ENCODE results near the gene SPR.

The SPR gene

DNA sequence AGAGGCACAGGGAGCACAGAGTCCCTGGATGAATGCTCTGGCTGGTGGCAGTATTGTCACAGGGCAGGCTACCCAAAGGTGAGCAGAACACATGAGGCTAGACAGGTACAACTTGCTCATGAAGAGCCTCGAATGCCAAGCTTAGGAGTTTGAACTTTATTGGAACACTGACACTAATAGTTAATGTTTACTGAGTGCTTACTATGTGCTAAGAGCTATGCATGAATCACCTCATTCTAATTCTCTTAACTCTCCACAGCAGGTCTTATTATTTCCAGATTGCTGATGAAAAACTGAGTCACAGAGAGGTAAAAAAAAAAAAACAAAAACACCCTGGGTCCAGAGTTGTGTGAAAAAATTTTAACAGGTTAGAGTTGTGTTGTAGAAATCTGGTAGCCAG is 24.0 kb downstream of the SPR start:
- Histone ChIP-seq H3K27me3 (peaks cover 58% of the 10 kb centered on the region), H3K9me3 (no peaks in the 10 kb centered on the region), H3K4me1 (no peaks in the 10 kb centered on the region), H3K4me3 (ENCODE audit: low read depth, low read length) (no peak overlapping the region), H3K36me3 (no peaks in the 10 kb centered on the region)
- TF ChIP-seq, protein P1, sequence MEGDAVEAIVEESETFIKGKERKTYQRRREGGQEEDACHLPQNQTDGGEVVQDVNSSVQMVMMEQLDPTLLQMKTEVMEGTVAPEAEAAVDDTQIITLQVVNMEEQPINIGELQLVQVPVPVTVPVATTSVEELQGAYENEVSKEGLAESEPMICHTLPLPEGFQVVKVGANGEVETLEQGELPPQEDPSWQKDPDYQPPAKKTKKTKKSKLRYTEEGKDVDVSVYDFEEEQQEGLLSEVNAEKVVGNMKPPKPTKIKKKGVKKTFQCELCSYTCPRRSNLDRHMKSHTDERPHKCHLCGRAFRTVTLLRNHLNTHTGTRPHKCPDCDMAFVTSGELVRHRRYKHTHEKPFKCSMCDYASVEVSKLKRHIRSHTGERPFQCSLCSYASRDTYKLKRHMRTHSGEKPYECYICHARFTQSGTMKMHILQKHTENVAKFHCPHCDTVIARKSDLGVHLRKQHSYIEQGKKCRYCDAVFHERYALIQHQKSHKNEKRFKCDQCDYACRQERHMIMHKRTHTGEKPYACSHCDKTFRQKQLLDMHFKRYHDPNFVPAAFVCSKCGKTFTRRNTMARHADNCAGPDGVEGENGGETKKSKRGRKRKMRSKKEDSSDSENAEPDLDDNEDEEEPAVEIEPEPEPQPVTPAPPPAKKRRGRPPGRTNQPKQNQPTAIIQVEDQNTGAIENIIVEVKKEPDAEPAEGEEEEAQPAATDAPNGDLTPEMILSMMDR (IDR thresholded peaks at IDR 0.05; ENCODE audit: low read depth, low read length) = no peak
- DNase-seq = no peak

DNA sequence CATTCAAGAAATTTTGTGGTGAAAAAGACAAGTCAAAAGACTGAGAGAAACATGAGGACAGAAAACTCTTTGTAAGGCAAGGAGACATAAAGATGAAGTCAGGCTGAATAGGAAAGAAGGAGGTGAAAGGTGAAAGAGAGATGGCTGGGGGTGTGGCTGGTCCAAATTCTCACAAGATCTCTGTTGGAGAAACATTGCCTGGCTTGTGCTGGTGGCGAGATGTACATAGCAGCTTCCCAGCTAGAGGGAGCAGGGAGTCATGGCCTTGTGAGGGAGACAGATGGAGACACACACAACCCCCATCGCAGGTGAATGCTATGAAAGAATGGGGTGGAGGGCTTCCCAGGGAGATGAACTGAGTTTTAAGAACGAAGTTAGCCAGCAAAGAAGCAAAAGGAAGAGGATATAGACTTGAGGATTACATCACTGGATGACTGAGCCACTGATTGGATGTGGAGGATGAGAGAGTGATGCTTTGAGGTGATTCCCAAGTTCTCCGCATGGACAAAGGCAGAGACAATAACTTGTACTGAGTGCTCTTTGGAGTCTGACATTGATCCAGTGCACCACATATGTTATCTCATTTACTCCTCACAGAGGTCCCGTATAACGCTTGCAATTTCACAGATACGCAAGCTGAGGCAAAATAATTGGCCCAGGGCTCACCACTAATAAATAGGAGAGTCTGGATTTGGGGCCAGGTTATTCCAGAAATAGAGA is 26.4 kb downstream of the SPR start:
- Histone ChIP-seq H3K4me3 (ENCODE audit: low read depth, low read length) (no peak overlapping the region), H3K36me3 (no peaks in the 10 kb centered on the region), H3K27me3 (peaks cover 69% of the 10 kb centered on the region), H3K9me3 (no peaks in the 10 kb centered on the region), H3K4me1 (no peaks in the 10 kb centered on the region)
- no peak for DNase-seq
- TF ChIP-seq, protein P1 (IDR thresholded peaks at IDR 0.05; ENCODE audit: low read depth, low read length) = peak; percentile 9

DNA sequence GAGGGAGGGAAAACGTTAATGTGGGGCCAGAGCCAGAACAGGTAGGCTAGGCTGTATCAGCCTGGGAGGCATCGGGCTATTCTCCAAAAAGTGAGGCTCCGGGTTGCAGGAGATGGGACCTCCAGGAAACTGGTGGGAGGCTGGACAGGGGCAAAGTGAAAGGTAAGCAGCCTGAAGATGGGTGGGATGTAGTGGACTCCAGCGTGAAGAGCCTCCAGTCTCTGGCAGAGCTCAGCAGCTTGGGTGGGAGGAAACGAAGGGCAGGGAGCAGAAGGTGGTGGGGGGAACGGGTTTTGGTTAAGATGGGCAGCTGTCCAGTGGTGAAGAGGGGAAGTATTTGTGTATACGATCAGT is 27.0 kb downstream of the SPR start:
- TF ChIP-seq, protein P1 (IDR thresholded peaks at IDR 0.05; ENCODE audit: low read depth, low read length) = no peak
- no peaks in the 10 kb centered on the region for H3K9me3 ChIP-seq
- H3K27me3 ChIP-seq = peaks cover 75% of the 10 kb centered on the region
- H3K36me3 ChIP-seq = no peaks in the 10 kb centered on the region
- H3K4me1 ChIP-seq = no peaks in the 10 kb centered on the region
- no peak overlapping the region for H3K4me3 ChIP-seq (ENCODE audit: low read depth, low read length)
- DNase-seq = no peak

DNA sequence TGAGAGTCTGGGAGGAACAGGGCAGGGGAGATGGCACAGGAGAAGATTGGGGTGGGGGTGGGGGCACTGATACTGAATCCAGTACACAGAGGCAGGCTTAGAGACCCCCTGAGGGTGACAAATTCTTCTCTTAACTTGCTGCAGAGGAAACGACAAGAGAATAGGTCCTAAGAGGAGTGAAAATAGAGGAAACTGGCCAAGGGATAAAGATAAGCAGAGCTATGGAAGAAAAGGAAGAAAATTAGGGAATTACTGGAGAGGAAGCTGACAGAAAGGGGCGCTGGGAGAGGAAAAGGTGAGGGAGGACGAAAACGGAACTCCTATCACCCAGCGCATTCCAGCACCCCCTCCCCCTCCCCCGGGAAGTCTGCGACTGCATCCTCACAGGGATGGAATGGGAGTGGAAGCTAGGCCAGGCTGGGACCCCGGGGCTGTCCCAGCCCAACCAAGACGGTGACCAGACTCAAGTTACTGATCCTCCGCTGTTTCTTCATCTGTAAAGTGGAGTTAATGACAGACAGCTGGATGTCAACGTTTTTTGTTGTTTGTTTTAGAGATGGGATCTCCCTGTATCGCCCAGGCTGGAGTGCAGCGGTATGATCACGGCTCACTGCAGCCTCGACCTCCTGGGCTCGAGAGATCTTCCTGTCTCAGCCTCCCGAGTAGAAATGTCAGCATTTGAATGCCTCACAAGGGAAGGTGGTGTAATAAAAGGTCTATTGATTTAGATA is 27.5 kb downstream of the SPR start:
- DNase-seq = no peak
- Histone ChIP-seq H3K36me3 (no peaks in the 10 kb centered on the region), H3K9me3 (no peaks in the 10 kb centered on the region), H3K4me3 (ENCODE audit: low read depth, low read length) (no peak overlapping the region), H3K27me3 (peaks cover 80% of the 10 kb centered on the region), H3K4me1 (no peaks in the 10 kb centered on the region)
- TF ChIP-seq, protein P1 (IDR thresholded peaks at IDR 0.05; ENCODE audit: low read depth, low read length) = no peak

DNA sequence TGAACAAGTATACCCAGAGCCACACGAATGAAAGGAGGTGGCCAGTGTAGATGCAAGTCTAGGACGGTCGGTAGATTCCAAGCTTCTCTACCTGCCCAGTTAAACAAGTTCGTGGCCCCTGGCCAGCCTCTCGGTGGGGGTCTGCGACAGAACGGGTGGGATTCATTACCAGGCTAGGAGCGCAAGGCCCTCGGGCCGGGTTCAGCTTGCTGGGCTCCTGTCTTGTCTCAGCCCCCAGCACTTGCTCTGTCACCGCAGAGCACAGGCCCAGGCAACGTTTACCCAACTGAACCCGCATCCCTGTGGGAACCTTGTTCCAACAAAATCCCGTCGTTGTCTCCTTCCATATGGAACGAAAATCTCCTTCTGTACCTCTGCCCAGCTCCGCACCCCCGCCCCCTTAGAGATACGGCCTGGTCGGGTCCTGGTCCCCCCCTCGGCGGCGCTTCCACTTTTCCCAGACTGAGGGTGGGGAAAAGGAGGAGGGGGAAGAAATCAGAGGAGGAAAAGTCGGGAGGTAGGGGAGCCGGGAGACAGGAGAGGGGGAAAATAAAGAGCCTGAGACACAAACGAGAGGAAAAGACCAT is 28.2 kb downstream of the SPR start:
- no peaks in the 10 kb centered on the region for H3K36me3 ChIP-seq
- TF ChIP-seq, protein P1 (IDR thresholded peaks at IDR 0.05; ENCODE audit: low read depth, low read length) = no peak
- H3K4me1 ChIP-seq = no peaks in the 10 kb centered on the region
- no peak overlapping the region for H3K4me3 ChIP-seq (ENCODE audit: low read depth, low read length)
- no peak for DNase-seq
- no peaks in the 10 kb centered on the region for H3K9me3 ChIP-seq
- H3K27me3 ChIP-seq = peaks cover 85% of the 10 kb centered on the region
